Left ventricle myocardium superior (tissue), 1 donor: Measurements from ENCODE around the gene FAM219A. TPM values are rescaled to one million over a fixed set of nuclear protein-coding genes. Genes with fewer than 3 reads are reported as not detected.

ENCODE experiments used
- ATAC-seq: fragments of 200-7000 bp; cut with Tn5 transposase; one replicate; pipeline ENCODE4 v1.9.1; 2020; ENCODE audit warnings: mild to moderate bottlenecking, moderate library complexity
- DNase-seq: peaks from one replicate; pipeline ENCODE4 v3.0.0-alpha.2; 2020
- intact Hi-C: fragments of 100-400 bp; cut with micrococcal nuclease; formaldehyde crosslinking; loops from one replicate; pipeline ENCODE4 v1.11.0; 2022
- total RNA-seq: library from RNA; stranded (reverse); fragmentation: NEBNext Ultra II Directional; extraction: Animal tissue kit (Norgen Biotek cat#: 25700); gene quantifications from one replicate; pipeline ENCODE4 v1.2.1, GENCODE V29; 2021
- donor health status: DM: no; HTN: yes; CAD: no; lungs with severe emphysema.

Gene FAM219A
- total RNA-seq, 1 donor from 2014 or later, result 19.7 TPM

GRCh38 chr9:34419716-34420504, 38.5 kb downstream of the FAM219A start:
- ATAC-seq, result no peak
- no peak for DNase-seq
- intact Hi-C loops, result no loop called here

- intact Hi-C loops, result no loop called here
- ATAC-seq, result no peak
- no peak for DNase-seq
These were observed 40.6 kb downstream of the FAM219A start for GRCh38 chr9:34417734-34418133.

- intact Hi-C loops, result no loop called here
- ATAC-seq (peak; percentile 37), DNase-seq (peak; percentile 46)
These were observed 45.0 kb downstream of the FAM219A start for GRCh38 chr9:34413231-34413852.

GRCh38 chr9:34412336-34412735, 46.0 kb downstream of the FAM219A start:
- DNase-seq (no peak), ATAC-seq (no peak)
- intact Hi-C loops, result no loop called here

- DNase-seq (no peak), ATAC-seq (no peak)
- intact Hi-C loops, result loop anchor here (10.0 kb wide), 1 partner anchor 86 kb away; no protein-coding TSS in a partner anchor
These were observed 49.2 kb downstream of the FAM219A start for GRCh38 chr9:34409154-34409553.

- ATAC-seq, result no peak
- DNase-seq, result no peak
- intact Hi-C loops, result loop anchor here (10.0 kb wide), 1 partner anchor 87 kb away; no protein-coding TSS in a partner anchor
These were observed 50.2 kb downstream of the FAM219A start for GRCh38 chr9:34408173-34408572.

- ATAC-seq (no peak), DNase-seq (no peak)
- intact Hi-C loops, result loop anchor here (10.0 kb wide), 1 partner anchor 89 kb away; no protein-coding TSS in a partner anchor
These were observed 52.2 kb downstream of the FAM219A start for GRCh38 chr9:34406219-34406618.

- ATAC-seq (no peak), DNase-seq (no peak)
- intact Hi-C loops, result loop anchor here (10.0 kb wide), 1 partner anchor 89 kb away; no protein-coding TSS in a partner anchor
These were observed 52.7 kb downstream of the FAM219A start for GRCh38 chr9:34405719-34406118.

- ATAC-seq, result peak; percentile 63
- DNase-seq, result peak; percentile 67
- intact Hi-C loops, result loop anchor here (10.0 kb wide), 1 partner anchor 91 kb away; no protein-coding TSS in a partner anchor
These were observed 54.6 kb downstream of the FAM219A start for GRCh38 chr9:34403554-34404380.

- intact Hi-C loops, result loop anchor here (10.0 kb wide), 1 partner anchor 94 kb away; no protein-coding TSS in a partner anchor
- no peak for ATAC-seq
- DNase-seq, result no peak
These were observed 57.4 kb downstream of the FAM219A start for GRCh38 chr9:34400686-34401602.

GRCh38 chr9:34400275-34400674, 58.1 kb downstream of the FAM219A start:
- ATAC-seq, result no peak
- intact Hi-C loops, result loop anchor here (10.0 kb wide), 1 partner anchor 95 kb away; no protein-coding TSS in a partner anchor
- no peak for DNase-seq

- DNase-seq, result no peak
- no peak for ATAC-seq
- intact Hi-C loops, result loop anchor here (10.0 kb wide), 1 partner anchor 95 kb away; no protein-coding TSS in a partner anchor
These were observed 58.6 kb downstream of the FAM219A start for GRCh38 chr9:34399729-34400128.

GRCh38 chr9:34398875-34399274, 59.5 kb downstream of the FAM219A start:
- intact Hi-C loops, result no loop called here

GRCh38 chr9:34396276-34397214, 61.8 kb downstream of the FAM219A start:
- intact Hi-C loops, result no loop called here
- no peak for DNase-seq

More at GRCh38 chr9:34398875-34399274, 59.5 kb downstream of the FAM219A start:
- no peak for ATAC-seq
- no peak for DNase-seq

GRCh38 chr9:34392511-34392910, 65.9 kb downstream of the FAM219A start:
- ATAC-seq (peak; percentile 78), DNase-seq (no peak)
- intact Hi-C loops, result no loop called here

More at GRCh38 chr9:34396276-34397214, 61.8 kb downstream of the FAM219A start:
- ATAC-seq, result no peak

GRCh38 chr9:34387239-34387638, 71.1 kb downstream of the FAM219A start:
- intact Hi-C loops, result no loop called here
- no peak for ATAC-seq
- no peak for DNase-seq

GRCh38 chr9:34386656-34387055, 71.7 kb downstream of the FAM219A start:
- intact Hi-C loops, result no loop called here
- ATAC-seq, result no peak
- no peak for DNase-seq
